ENCODE measurements around the gene SGTA. TPM values are rescaled to one million over a fixed set of nuclear protein-coding genes. Genes with fewer than 3 reads are reported as not detected.

Gene SGTA, protein sequence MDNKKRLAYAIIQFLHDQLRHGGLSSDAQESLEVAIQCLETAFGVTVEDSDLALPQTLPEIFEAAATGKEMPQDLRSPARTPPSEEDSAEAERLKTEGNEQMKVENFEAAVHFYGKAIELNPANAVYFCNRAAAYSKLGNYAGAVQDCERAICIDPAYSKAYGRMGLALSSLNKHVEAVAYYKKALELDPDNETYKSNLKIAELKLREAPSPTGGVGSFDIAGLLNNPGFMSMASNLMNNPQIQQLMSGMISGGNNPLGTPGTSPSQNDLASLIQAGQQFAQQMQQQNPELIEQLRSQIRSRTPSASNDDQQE
- total RNA-seq = 36.6 to 42.2 TPM (median 37.7 TPM) in 3 replicates
- long read RNA-seq, transcript SGTA-201 (12 exons, 2,330 nt) = major isoform, 100 of 114 reads
- long read RNA-seq, partial matches to known transcripts = 9 of 114 reads
- long read RNA-seq, other reads (novel, unspliced or antisense) = 5 of 114 reads

- TF ChIP-seq, protein P1, sequence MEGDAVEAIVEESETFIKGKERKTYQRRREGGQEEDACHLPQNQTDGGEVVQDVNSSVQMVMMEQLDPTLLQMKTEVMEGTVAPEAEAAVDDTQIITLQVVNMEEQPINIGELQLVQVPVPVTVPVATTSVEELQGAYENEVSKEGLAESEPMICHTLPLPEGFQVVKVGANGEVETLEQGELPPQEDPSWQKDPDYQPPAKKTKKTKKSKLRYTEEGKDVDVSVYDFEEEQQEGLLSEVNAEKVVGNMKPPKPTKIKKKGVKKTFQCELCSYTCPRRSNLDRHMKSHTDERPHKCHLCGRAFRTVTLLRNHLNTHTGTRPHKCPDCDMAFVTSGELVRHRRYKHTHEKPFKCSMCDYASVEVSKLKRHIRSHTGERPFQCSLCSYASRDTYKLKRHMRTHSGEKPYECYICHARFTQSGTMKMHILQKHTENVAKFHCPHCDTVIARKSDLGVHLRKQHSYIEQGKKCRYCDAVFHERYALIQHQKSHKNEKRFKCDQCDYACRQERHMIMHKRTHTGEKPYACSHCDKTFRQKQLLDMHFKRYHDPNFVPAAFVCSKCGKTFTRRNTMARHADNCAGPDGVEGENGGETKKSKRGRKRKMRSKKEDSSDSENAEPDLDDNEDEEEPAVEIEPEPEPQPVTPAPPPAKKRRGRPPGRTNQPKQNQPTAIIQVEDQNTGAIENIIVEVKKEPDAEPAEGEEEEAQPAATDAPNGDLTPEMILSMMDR (IDR thresholded peaks at IDR 0.05) = peak; percentile 69
- DNase-seq (ENCODE audit: low spot score) = peak; percentile 98
- peaks cover 44% of the 10 kb centered on the region for H3K4me1 Mint-ChIP-seq (ENCODE audit: low read depth)
- no peaks in the 10 kb centered on the region for H3K27me3 Mint-ChIP-seq (ENCODE audit: low read depth)
- no peaks in the 10 kb centered on the region for H3K9me3 Mint-ChIP-seq (ENCODE audit: low read depth)
- peak within 1 kb of the TSS; percentile 81 for H3K4me3 Mint-ChIP-seq (ENCODE audit: unreplicated experiment)
- no peaks in the 10 kb centered on the region for H3K36me3 Mint-ChIP-seq (ENCODE audit: low read depth)
- peak within 1 kb of the TSS; percentile 98 for H3K27ac Mint-ChIP-seq (ENCODE audit: unreplicated experiment)
Measured at GRCh38 chr19:2782936-2783780, at the start of gene SGTA. SGTA (minus strand) TSS chr19:2783273; CDS start chr19:2769068, 14,205 bp downstream.

DNA sequence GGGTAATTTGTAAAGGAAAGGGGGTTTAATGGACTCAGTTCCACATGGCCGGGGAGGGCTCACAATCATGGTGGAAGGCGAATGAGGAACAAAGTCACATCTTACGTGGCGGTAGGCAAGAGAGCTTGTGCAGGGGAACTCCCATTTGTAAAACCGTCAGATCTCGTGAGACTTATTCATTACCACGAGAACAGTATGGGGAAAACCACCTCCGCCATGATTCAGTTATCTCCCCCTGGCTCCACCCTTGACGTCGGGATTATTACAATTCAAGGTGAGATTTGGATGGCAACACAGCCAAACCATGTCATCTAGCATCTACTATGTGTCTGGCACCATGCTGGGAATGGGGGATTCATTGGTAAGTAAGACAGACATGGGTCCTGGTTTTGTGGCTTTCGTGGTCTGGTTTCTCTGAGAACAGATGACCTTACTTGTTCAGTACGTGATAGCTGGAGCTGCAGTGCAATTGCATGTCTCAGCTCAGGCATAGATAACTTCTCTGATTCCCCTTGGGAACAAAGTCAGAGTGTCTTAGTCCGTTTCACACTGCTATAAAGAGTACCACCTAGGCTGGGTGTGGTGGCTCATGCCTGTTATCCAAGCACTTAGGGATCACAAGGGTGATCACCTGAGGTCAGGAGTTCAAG, 44.9 kb upstream of the SGTA start:
- H3K9me3 Mint-ChIP-seq (ENCODE audit: low read depth) = peaks cover 36% of the 10 kb centered on the region
- H3K4me1 Mint-ChIP-seq (ENCODE audit: low read depth) = no peaks in the 10 kb centered on the region
- H3K27ac Mint-ChIP-seq (ENCODE audit: unreplicated experiment) = no peak overlapping the region
- no peak overlapping the region for H3K4me3 Mint-ChIP-seq (ENCODE audit: unreplicated experiment)
- DNase-seq (ENCODE audit: low spot score) = no peak
- H3K27me3 Mint-ChIP-seq (ENCODE audit: low read depth) = no peaks in the 10 kb centered on the region
- TF ChIP-seq, protein P1 (IDR thresholded peaks at IDR 0.05) = no peak
- H3K36me3 Mint-ChIP-seq (ENCODE audit: low read depth) = peaks cover 53% of the 10 kb centered on the region

DNA sequence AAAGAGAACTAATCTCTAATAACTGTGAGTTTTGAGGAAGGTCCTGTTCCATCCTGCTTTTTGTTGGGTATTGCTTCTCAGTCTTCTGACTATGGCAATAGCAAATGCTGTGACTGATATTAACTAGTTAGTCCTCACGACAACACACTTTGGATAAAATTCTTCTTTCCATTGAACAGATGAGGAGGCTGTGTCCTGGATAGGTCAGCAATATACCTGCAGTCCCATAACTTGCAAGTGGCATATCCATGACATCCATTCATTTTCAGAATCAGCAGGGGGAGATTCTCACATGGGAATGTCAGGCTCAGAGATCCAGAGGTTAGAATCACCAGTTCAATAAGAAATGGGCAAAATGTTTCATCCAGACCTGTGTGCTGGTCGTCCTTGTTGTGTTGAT, 43.9 kb upstream of the SGTA start:
- peaks cover 31% of the 10 kb centered on the region for H3K9me3 Mint-ChIP-seq (ENCODE audit: low read depth)
- H3K27me3 Mint-ChIP-seq (ENCODE audit: low read depth) = no peaks in the 10 kb centered on the region
- no peaks in the 10 kb centered on the region for H3K4me1 Mint-ChIP-seq (ENCODE audit: low read depth)
- H3K4me3 Mint-ChIP-seq (ENCODE audit: unreplicated experiment) = no peak overlapping the region
- no peak for DNase-seq (ENCODE audit: low spot score)
- TF ChIP-seq, protein P1 (IDR thresholded peaks at IDR 0.05) = no peak
- H3K36me3 Mint-ChIP-seq (ENCODE audit: low read depth) = peaks cover 44% of the 10 kb centered on the region
- no peak overlapping the region for H3K27ac Mint-ChIP-seq (ENCODE audit: unreplicated experiment)

GRCh38 chr19:2824129-2824528, 41.1 kb upstream of the SGTA start:
- DNase-seq (ENCODE audit: low spot score) = no peak
- no peak overlapping the region for H3K4me3 Mint-ChIP-seq (ENCODE audit: unreplicated experiment)
- peaks cover 19% of the 10 kb centered on the region for H3K9me3 Mint-ChIP-seq (ENCODE audit: low read depth)
- peaks cover 3% of the 10 kb centered on the region for H3K4me1 Mint-ChIP-seq (ENCODE audit: low read depth)
- TF ChIP-seq, protein P1 (IDR thresholded peaks at IDR 0.05) = no peak
- H3K27ac Mint-ChIP-seq (ENCODE audit: unreplicated experiment) = no peak overlapping the region
- no peaks in the 10 kb centered on the region for H3K27me3 Mint-ChIP-seq (ENCODE audit: low read depth)
- peaks cover 31% of the 10 kb centered on the region for H3K36me3 Mint-ChIP-seq (ENCODE audit: low read depth)

DNA sequence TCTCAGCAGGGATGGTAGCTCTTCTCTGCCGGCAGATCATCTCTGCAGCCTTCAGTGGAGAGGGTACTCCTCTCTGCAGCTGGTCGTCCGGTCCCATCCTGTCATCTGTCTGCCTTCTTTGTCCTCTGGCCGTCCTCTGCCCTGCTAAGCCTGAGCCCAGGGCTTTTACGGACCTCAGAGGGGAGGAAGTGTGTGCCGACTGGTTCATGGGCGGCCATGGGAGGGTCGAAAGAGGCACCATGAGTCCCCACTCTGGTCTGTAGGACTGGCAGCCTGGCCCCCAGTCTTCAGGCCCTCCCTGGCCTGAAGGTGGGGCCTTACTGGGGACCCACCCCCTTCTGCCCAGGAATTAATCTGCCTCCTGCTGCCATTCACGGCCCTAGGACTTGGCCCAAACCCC, 40.6 kb upstream of the SGTA start:
- TF ChIP-seq, protein P1 (IDR thresholded peaks at IDR 0.05) = no peak
- Mint-ChIP-seq H3K36me3 (ENCODE audit: low read depth) (peaks cover 29% of the 10 kb centered on the region), H3K4me1 (ENCODE audit: low read depth) (peaks cover 3% of the 10 kb centered on the region), H3K4me3 (ENCODE audit: unreplicated experiment) (no peak overlapping the region), H3K9me3 (ENCODE audit: low read depth) (peaks cover 15% of the 10 kb centered on the region), H3K27ac (ENCODE audit: unreplicated experiment) (no peak overlapping the region), H3K27me3 (ENCODE audit: low read depth) (no peaks in the 10 kb centered on the region)
- no peak for DNase-seq (ENCODE audit: low spot score)
